Esophagus muscularis mucosa (tissue), 4 donors: ENCODE data around the gene KNOP1. TPM values are rescaled to one million over a fixed set of nuclear protein-coding genes. Genes with fewer than 3 reads are reported as not detected.

Source experiments
- DNase-seq: peaks from one replicate; pipeline ENCODE4 v3.0.0-alpha.2; 2017; ENCODE audit errors: extremely low spot score
- H3K27ac ChIP-seq, 4 donors: fragments of 200-600 bp; sonication (generic); replicated peaks in 1 of 4; 1 replicate in 3 of 4; 2 replicates in 1 of 4; pipeline ENCODE4 v1.5.1; 2016 to 2019; ENCODE audit warnings: mild to moderate bottlenecking in 1 of 4
- H3K27me3 ChIP-seq, 4 donors: fragments of 200-600 bp; sonication (generic); one replicate each; pipeline versions ENCODE4 v1.5.1 to v1.6.0; 2016 to 2019
- H3K36me3 ChIP-seq, 4 donors: fragments of 200-600 bp; sonication (generic); one replicate each; pipeline ENCODE4 v1.5.1; 2016 to 2019
- H3K4me1 ChIP-seq, 4 donors: fragments of 200-600 bp; sonication (generic); one replicate each; pipeline ENCODE4 v1.5.1; 2016 to 2019
- H3K4me3 ChIP-seq, 4 donors: fragments of 200-600 bp; sonication (generic); 1 replicate in 2 of 4; 2 replicates in 2 of 4; pipeline ENCODE4 v1.5.1; 2016 to 2019; ENCODE audit warnings: mild to moderate bottlenecking in 4 of 4, moderate library complexity in 1 of 4
- H3K9me3 ChIP-seq, 4 donors: fragments of 200-600 bp; sonication (generic); 1 replicate in 3 of 4; 2 replicates in 1 of 4; pipeline ENCODE4 v1.5.1; 2016 to 2019
- EP300 ChIP-seq: sonication (generic); formaldehyde crosslinking; IDR thresholded peaks from one replicate; pipeline ENCODE4 v1.6.1; 2017; ENCODE audit warnings: antibody characterized with exemption
- POLR2A ChIP-seq: fragments of 450-650 bp; IDR thresholded peaks from one replicate; pipeline ENCODE4 v1.6.1; 2017; ENCODE audit warnings: antibody characterized with exemption, moderate library complexity, mild to moderate bottlenecking, low read depth
- POLR2AphosphoS5 ChIP-seq, 2 donors: sonication (generic); formaldehyde crosslinking; IDR thresholded peaks; one replicate each; pipeline ENCODE4 v1.6.1; 2017; ENCODE audit warnings: antibody characterized with exemption in 2 of 2
- WGBS: methylation state at CpG from one replicate; pipeline ENCODE4 v1.1.5; 2018; 5-methylcytosine and 5-hydroxymethylcytosine counted together
- intact Hi-C: fragments of 100-400 bp; cut with DNase I; formaldehyde crosslinking; loops from one replicate; pipeline ENCODE4 v1.15.1; 2023
- total RNA-seq, 4 donors: library from RNA; depleted of rRNA; stranded (reverse); fragments of >200 nt; gene quantifications; one replicate each; pipeline versions ENCODE4 v1.1.0 to v1.2.1, GENCODE V29; 2016
- TF ChIP-seq, protein P1 (sequence below), 3 experiments: fragments of 200-600 bp in 2 of 3; fragments of 450-650 bp in 1 of 3; sonication (generic) in 2 of 3; IDR thresholded peaks; one replicate each; pipeline ENCODE4 v1.5.1; 2017 to 2019; ENCODE audit warnings: antibody characterized with exemption in 3 of 3, mild to moderate bottlenecking in 2 of 3, moderate library complexity in 1 of 3

The KNOP1 gene
- total RNA-seq, 4 donors from 2014 or later, result 7.3 to 9.9 (median 9.1) TPM

GRCh38 chr16:19701091-19701490 is 16.9 kb downstream of the KNOP1 start:
- TF ChIP-seq, protein P1, sequence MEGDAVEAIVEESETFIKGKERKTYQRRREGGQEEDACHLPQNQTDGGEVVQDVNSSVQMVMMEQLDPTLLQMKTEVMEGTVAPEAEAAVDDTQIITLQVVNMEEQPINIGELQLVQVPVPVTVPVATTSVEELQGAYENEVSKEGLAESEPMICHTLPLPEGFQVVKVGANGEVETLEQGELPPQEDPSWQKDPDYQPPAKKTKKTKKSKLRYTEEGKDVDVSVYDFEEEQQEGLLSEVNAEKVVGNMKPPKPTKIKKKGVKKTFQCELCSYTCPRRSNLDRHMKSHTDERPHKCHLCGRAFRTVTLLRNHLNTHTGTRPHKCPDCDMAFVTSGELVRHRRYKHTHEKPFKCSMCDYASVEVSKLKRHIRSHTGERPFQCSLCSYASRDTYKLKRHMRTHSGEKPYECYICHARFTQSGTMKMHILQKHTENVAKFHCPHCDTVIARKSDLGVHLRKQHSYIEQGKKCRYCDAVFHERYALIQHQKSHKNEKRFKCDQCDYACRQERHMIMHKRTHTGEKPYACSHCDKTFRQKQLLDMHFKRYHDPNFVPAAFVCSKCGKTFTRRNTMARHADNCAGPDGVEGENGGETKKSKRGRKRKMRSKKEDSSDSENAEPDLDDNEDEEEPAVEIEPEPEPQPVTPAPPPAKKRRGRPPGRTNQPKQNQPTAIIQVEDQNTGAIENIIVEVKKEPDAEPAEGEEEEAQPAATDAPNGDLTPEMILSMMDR (IDR thresholded peaks at IDR 0.05), result no peak
- TF ChIP-seq POLR2AphosphoS5 (IDR thresholded peaks at IDR 0.05), result no peak
- no peak for DNase-seq
- no peaks in the 10 kb centered on the region for H3K9me3 ChIP-seq
- H3K27me3 ChIP-seq, result no peaks in the 10 kb centered on the region
- intact Hi-C loops, result no loop called here
- 62% methylated on average over 3 of the region's 3 CpGs for WGBS
- peak overlapping the region; percentile 50 to 71 (median 70) for H3K27ac ChIP-seq
- H3K36me3 ChIP-seq, result peaks cover 5 to 61% (median 51%) of the 10 kb centered on the region in 4 donors
- no peak overlapping the region for H3K4me3 ChIP-seq
- peaks cover 57 to 66% (median 61%) of the 10 kb centered on the region in 4 donors for H3K4me1 ChIP-seq

GRCh38 chr16:19700319-19700781 is 17.7 kb downstream of the KNOP1 start:
- Histone ChIP-seq H3K27me3 (no peaks in the 10 kb centered on the region), H3K27ac (peak overlapping the region; percentile 50 to 71 (median 70)), H3K36me3 (peaks cover 5 to 54% (median 44%) of the 10 kb centered on the region in 4 donors), H3K9me3 (no peaks in the 10 kb centered on the region), H3K4me3 (no peak overlapping the region), H3K4me1 (peaks cover 63 to 73% (median 66%) of the 10 kb centered on the region in 4 donors)
- intact Hi-C loops, result no loop called here
- no peak for DNase-seq
- TF ChIP-seq POLR2A (no peak), POLR2AphosphoS5 (IDR thresholded peaks at IDR 0.05) (peak in 1 of 2 donors; percentile 11)
- WGBS, result 31% methylated on average over 6 of the region's 6 CpGs

DNA sequence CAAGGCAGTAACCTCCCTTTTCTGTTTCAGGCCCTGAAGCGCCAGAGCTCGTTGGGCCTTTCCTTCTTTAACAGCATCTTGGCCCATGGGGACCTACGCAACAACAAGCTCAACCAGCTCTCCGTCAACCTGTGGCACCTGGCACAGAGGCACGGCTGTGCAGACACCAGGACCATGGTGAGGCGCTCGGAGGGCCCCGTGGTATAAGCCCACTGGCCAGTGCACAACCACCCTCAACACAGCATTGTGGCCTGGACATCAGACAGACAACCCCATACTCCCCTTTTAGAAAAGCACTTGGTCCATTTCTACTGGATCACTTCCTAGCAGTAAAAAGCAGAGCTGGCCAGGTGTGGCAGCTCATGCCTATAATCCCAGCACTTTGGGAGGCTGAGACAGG is 18.6 kb downstream of the KNOP1 start:
- H3K27ac ChIP-seq, result peak overlapping the region; percentile 50 to 71 (median 70)
- H3K36me3 ChIP-seq, result peaks cover 0 to 45% (median 36%) of the 10 kb centered on the region in 4 donors
- no peaks in the 10 kb centered on the region for H3K9me3 ChIP-seq
- intact Hi-C loops, result loop anchor here (5.0 kb wide), 1 partner anchor 52 kb away; no protein-coding TSS in a partner anchor
- H3K4me3 ChIP-seq, result no peak overlapping the region
- H3K27me3 ChIP-seq, result no peaks in the 10 kb centered on the region
- peaks cover 59 to 65% (median 60%) of the 10 kb centered on the region in 4 donors for H3K4me1 ChIP-seq
- TF ChIP-seq, protein P1 (IDR thresholded peaks at IDR 0.05), result no peak
- TF ChIP-seq EP300 (no peak), POLR2AphosphoS5 (IDR thresholded peaks at IDR 0.05) (no peak), POLR2A (no peak)
- 97% methylated on average over 7 of the region's 8 CpGs for WGBS
- no peak for DNase-seq

- intact Hi-C loops, result loop anchor here (5.0 kb wide), 1 partner anchor 51 kb away; no protein-coding TSS in a partner anchor
- no peak for DNase-seq
- Histone ChIP-seq H3K9me3 (no peaks in the 10 kb centered on the region), H3K36me3 (peaks cover 0 to 45% (median 29%) of the 10 kb centered on the region in 4 donors), H3K27ac (peak overlapping the region; percentile 50 to 71 (median 70)), H3K4me3 (no peak overlapping the region), H3K27me3 (no peaks in the 10 kb centered on the region), H3K4me1 (peaks cover 55 to 58% (median 57%) of the 10 kb centered on the region in 4 donors)
- 73% methylated on average over 18 of the region's 19 CpGs for WGBS
- TF ChIP-seq POLR2AphosphoS5 (IDR thresholded peaks at IDR 0.05) (peak in 1 of 2 donors; percentile 16), EP300 (no peak)
Measured at GRCh38 chr16:19698480-19699465, 19.3 kb downstream of the KNOP1 start.

DNA sequence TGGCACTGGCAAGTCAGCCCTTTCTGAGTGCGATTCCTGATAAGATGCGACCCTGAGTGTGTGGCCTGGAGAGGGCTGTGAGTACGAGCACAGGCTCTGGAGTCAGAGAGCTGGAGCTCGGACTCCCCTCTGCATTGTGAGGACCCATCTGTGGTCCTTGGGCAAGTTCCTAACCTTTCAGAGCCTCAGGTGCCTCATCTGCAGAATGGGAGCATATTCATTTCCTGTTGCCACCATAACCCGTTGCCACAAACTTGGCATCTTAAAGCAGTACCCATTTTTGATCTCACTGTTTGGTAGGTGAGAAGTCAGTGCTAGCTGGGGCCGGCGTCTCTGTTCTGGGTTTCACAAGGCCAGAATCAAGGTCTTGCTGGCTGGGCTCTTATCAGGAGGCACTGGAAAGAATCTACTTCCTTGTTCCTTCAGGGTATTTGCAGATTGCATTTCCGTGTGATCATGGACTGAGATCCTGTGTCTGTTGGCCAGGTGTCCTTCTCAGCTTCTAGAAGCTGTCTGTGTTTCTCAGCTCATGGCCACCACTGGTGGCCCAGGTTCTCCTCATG is 20.2 kb downstream of the KNOP1 start:
- H3K4me3 ChIP-seq, result no peak overlapping the region
- no peaks in the 10 kb centered on the region for H3K9me3 ChIP-seq
- intact Hi-C loops, result loop anchor here (5.0 kb wide), 1 partner anchor 51 kb away; no protein-coding TSS in a partner anchor
- H3K27ac ChIP-seq, result peak overlapping the region; percentile 68 to 71 (median 70)
- TF ChIP-seq EP300, result no peak
- TF ChIP-seq POLR2A, result no peak
- no peak for TF ChIP-seq POLR2AphosphoS5 (IDR thresholded peaks at IDR 0.05)
- TF ChIP-seq, protein P1 (IDR thresholded peaks at IDR 0.05), result no peak
- 94% methylated on average over 8 of the region's 8 CpGs for WGBS
- DNase-seq, result no peak
- H3K36me3 ChIP-seq, result peaks cover 0 to 46% (median 27%) of the 10 kb centered on the region in 4 donors
- no peaks in the 10 kb centered on the region for H3K27me3 ChIP-seq
- peaks cover 54 to 58% (median 55%) of the 10 kb centered on the region in 4 donors for H3K4me1 ChIP-seq
